Measurements from ENCODE around the gene SULT1A2. TPM values are rescaled to one million over a fixed set of nuclear protein-coding genes. Genes with fewer than 3 reads are reported as not detected.

Gene SULT1A2
- total RNA-seq, 2 donors from 2014 or later, result 1.3 to 2.3 TPM

DNA sequence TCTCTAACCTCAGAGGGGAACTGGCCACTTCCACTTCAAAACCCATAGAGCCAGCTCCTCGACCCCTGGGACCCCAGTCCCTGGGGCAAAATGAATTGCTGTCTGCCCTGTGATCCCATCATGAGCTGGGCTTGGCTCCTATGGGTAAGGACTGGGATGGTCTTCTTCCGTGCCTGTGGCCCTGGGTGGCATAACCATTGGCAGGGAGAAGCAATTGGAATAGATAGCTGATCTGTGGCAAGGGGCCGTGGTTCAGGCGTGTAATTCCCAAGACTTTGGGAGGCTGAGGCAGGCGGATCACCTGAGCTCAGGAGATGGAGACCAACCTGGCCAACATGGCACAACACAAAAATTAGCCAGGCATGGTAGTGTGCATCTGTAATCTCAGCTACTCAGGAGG, 4.3 kb downstream of the SULT1A2 start:
- no peaks in the 10 kb centered on the region for H3K27me3 ChIP-seq
- WGBS, 2 donors, result 88 to 90% methylated on average over 3 to 5 of the region's 5 CpGs
- H3K4me3 ChIP-seq, result no peak overlapping the region
- no peak overlapping the region for H3K27ac ChIP-seq
- peaks cover 10 to 11% of the 10 kb centered on the region in 2 donors for H3K36me3 ChIP-seq (replicated peaks in 1 of 2; ENCODE audit: insufficient read depth in 1 of 2, low read depth in 2 of 2)
- no peaks in the 10 kb centered on the region for H3K9me3 ChIP-seq
- intact Hi-C loops (cut with DNase I), result no loop called here
- H3K4me1 ChIP-seq, result peaks cover 24% of the 10 kb centered on the region
- ATAC-seq (no peak), DNase-seq (no peak)
- TF ChIP-seq, protein P1, sequence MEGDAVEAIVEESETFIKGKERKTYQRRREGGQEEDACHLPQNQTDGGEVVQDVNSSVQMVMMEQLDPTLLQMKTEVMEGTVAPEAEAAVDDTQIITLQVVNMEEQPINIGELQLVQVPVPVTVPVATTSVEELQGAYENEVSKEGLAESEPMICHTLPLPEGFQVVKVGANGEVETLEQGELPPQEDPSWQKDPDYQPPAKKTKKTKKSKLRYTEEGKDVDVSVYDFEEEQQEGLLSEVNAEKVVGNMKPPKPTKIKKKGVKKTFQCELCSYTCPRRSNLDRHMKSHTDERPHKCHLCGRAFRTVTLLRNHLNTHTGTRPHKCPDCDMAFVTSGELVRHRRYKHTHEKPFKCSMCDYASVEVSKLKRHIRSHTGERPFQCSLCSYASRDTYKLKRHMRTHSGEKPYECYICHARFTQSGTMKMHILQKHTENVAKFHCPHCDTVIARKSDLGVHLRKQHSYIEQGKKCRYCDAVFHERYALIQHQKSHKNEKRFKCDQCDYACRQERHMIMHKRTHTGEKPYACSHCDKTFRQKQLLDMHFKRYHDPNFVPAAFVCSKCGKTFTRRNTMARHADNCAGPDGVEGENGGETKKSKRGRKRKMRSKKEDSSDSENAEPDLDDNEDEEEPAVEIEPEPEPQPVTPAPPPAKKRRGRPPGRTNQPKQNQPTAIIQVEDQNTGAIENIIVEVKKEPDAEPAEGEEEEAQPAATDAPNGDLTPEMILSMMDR (IDR thresholded peaks at IDR 0.05), result no peak
- TF ChIP-seq POLR2A (IDR thresholded peaks at IDR 0.05), result no peak

DNA sequence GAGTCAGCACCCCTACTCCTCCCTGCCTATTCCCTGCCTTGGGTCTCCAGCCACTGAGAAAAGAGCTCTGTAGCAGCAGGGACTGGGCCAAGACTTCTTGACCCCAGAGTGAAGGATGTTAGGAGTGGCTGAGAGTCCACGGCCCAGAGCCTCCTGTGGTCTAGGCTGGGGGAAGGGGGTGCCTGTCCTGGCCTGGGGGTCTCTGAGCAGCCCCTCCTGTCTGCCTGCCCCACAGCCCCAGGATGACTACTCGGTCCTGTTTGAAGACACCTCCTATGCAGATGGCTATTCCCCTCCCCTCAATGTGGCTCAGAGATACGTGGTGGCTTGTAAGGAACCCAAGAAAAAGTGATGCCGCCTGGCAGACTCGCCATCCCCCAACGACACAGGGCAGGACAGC, 5.5 kb downstream of the SULT1A2 start:
- Histone ChIP-seq H3K27ac (no peak overlapping the region), H3K4me3 (no peak overlapping the region), H3K27me3 (no peaks in the 10 kb centered on the region), H3K9me3 (no peaks in the 10 kb centered on the region), H3K36me3 (replicated peaks in 1 of 2; ENCODE audit: insufficient read depth in 1 of 2, low read depth in 2 of 2) (peaks cover 11 to 12% of the 10 kb centered on the region in 2 donors), H3K4me1 (peaks cover 12% of the 10 kb centered on the region)
- DNase-seq, result no peak
- no peak for TF ChIP-seq POLR2A (IDR thresholded peaks at IDR 0.05)
- TF ChIP-seq, protein P1 (IDR thresholded peaks at IDR 0.05), result no peak
- intact Hi-C loops (cut with DNase I), result no loop called here
- no peak for ATAC-seq
- 75 to 91% methylated on average over 5 to 6 of the region's 6 CpGs for WGBS, 2 donors

DNA sequence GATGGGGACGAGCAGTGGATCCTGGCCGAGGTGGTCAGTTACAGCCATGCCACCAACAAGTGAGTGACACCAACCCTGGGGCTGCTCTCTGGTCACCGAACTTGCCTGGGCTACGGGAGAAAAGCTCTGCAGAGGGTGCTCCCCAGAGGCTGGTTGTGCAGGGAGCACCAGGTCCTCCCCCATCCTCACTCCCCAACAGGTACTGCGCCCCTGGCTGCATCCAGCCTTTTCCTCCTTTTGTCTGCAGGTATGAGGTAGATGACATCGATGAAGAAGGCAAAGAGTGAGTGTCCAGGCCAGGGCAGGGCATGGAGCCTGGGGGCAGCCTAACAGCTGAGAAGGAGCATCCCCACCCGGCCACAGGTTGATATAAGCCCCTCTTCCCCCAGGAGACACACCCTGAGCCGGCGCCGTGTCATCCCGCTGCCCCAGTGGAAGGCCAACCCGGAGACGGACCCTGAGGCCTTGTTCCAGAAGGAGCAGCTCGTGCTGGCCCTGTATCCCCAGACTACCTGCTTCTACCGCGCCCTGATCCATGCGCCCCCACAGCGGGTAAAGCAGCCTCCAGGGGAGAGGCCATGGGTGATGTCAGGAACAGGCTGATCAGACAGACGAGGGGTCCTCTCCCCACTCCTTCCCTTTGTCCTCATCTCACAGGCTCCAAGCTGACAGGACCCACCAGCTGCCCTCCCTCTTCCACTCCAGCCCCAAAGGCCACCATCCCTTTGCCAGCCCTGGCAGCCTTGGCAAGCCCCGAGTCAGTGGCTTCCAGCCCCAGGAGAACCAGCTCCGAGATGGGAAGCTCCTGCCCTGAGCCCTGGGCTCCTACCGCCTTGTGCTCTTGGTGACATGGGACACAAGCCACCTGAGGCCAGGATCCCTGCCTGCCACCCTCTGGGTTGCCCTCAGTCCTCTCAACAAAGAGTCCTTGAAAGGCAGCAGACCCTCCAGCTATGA, 6.2 kb downstream of the SULT1A2 start:
- no peak for ATAC-seq
- Histone ChIP-seq H3K9me3 (no peaks in the 10 kb centered on the region), H3K36me3 (replicated peaks in 1 of 2; ENCODE audit: insufficient read depth in 1 of 2, low read depth in 2 of 2) (peaks cover 11 to 12% of the 10 kb centered on the region in 2 donors), H3K4me1 (peaks cover 11% of the 10 kb centered on the region), H3K4me3 (no peak overlapping the region), H3K27me3 (no peaks in the 10 kb centered on the region), H3K27ac (no peak overlapping the region)
- 92 to 96% methylated on average over 15 to 22 of the region's 22 CpGs for WGBS, 2 donors
- intact Hi-C loops (cut with DNase I), result no loop called here
- TF ChIP-seq, protein P1 (IDR thresholded peaks at IDR 0.05), result no peak
- TF ChIP-seq POLR2A (IDR thresholded peaks at IDR 0.05), result no peak
- DNase-seq, result no peak

DNA sequence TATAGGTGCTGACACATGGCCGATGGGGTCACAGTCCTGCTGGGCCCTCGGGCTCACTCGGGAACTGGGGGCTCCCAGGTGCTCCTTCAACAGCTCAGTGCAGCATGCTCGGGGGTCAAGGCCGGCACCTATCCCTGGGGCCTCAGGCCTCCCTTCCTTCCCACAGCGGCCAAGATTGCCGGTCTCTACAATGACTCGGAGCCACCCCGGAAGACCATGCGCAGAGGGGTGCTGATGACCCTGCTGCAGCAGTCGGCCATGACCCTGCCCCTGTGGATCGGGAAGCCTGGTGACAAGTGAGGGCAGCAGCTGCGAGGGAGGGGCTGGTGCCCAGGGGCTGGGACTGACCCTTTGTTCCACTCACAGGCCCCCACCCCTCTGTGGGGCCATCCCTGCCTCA, 6.9 kb downstream of the SULT1A2 start:
- WGBS, 2 donors, result 91 to 93% methylated on average over 4 to 7 of the region's 13 CpGs
- intact Hi-C loops (cut with DNase I), result no loop called here
- ATAC-seq (no peak), DNase-seq (no peak)
- Histone ChIP-seq H3K4me3 (no peak overlapping the region), H3K9me3 (no peaks in the 10 kb centered on the region), H3K36me3 (replicated peaks in 1 of 2; ENCODE audit: insufficient read depth in 1 of 2, low read depth in 2 of 2) (peaks cover 11 to 15% of the 10 kb centered on the region in 2 donors), H3K27ac (no peak overlapping the region), H3K27me3 (no peaks in the 10 kb centered on the region), H3K4me1 (peaks cover 9% of the 10 kb centered on the region)
- no peak for TF ChIP-seq POLR2A (IDR thresholded peaks at IDR 0.05)
- TF ChIP-seq, protein P1 (IDR thresholded peaks at IDR 0.05), result no peak

All from body of pancreas (tissue), 4 donors.